SKM-1 (cell line): Measurements from ENCODE around the gene RAVER2.

Source experiments
- DNase-seq: peaks from one replicate; lab custom pipeline; 2025; ENCODE audit not compliant: unreplicated experiment; lab: John Stamatoyannopoulos, UW

The RAVER2 gene

DNA sequence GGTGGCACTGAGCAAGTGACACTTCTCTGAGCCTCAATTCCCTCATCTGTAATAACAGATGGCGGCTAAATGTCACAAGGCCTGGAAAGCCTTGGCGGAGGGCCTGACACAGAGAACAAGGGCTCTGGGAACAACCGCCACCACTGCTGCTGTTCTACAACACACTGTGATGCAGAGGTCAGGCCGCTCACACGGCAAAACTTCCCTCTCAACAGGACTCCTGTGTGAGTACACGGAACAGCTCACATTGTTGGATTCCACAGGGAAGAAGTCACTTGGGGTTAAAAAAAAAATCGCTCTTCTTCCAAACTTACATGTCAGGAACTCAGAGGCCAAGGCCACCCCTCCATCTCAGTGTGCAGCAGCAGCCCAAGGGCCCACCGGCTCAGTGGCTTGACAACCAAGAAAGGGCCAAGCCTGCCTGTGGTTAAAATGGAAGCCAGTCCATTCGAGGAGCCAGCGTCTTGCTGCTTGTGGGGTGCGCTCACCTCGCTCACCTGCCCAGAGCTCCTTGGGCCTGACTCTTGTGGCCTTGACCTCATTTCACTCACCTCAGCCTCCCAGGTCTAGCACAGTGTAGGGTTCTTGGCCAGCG lies 101.1 kb downstream of the RAVER2 start:
- DNase-seq: no peak

DNA sequence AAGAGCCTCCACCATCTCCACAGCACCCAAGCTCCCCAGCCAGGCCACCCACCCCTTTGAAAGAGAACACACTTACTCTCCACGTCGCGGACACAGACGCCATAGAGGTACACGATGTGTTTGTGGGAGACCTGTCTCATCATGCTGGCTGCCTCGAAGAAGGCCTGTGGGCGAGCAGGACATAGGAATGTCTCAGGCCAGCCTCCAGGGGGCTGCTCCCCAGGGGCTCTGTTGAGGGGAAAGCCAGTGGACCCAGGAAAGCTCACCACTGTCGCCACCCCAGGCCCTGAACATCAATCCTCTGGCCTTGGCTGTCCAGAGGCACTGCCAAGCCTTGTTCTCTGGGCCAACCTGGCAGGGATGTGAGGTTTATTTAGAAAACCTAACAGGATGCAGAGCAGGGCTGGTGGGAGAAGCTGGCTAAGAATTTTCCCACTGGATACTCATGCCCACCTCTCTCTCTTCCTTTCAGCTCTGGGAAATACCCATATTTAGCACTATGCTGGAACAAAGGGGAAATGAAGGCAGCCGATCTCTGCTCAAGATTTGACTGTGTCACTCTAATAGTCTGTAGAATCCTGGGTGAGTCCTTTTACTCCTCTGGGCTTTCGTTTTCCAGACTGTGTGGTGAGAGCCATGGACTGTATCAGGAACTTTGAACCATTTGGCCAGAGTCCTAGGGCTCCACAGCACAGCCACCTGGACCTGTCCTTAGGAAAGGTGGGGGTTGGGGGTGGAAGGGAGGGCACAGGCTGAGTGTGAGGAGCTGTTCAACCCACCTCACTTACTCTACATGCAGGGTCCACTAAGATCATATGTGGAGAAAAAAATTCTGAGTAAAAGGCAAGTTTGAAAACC lies 101.9 kb downstream of the RAVER2 start:
- DNase-seq: no peak

DNA sequence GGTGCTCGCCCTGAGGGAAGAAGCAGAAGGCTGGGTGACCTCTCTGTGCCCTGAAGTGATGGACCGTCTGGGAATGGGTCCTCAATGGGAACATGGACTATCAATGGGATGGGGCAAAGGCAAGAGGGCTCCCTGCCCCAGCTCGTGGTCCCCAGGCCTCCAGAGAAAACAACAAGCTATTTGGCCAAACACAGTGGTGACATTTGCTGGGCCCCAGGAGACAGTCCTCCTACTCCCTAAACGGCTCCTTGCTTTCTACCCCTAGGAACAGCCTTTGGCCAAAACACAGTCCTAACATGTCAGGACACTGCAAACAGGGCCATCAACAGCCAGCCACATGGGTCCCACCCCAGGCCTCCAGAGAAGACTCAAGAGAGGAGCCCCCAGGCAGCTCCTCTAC lies 102.8 kb downstream of the RAVER2 start:
- DNase-seq: no peak

- DNase-seq: no peak
Measured at GRCh38 chr1:64848136-64848535, 103.3 kb downstream of the RAVER2 start.

DNA sequence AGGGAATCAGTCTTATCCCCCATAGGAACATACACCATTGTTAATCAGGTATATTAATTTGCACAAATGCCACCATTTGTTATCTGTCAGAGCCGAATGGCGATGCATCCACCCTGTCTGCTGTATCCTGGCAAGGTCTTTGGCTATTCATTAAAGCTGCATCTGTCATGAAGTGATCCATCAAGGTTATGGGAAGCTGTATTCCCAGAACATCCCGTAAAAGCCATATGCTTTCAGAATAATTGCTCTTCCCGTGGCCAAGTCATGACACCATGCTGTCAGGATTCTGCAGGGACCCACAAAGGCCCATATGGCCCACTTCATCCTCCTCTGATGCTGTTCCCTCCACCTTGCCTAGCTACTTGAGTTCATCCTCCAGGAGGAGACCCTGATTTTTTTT lies 103.9 kb downstream of the RAVER2 start:
- no peak for DNase-seq

DNA sequence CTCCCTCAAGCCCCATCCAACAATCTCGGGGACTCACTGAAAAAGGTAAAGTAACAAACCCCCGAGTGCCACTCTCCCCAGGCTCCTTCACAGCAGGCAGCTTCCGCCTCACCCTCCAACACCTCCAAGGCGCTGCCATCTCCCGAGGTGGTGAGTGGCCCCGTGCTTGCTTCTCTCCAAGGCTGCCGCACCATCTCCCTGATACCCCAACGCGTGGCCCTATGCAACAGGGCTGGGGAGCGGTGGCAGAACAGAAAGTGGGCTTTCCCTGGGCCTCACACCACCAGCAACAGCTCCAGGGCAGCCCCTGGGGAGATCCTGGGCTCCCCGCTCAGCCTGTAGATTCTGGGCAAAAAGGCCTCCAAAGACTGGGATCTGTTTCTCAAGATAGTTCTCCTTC lies 105.1 kb downstream of the RAVER2 start:
- no peak for DNase-seq

DNA sequence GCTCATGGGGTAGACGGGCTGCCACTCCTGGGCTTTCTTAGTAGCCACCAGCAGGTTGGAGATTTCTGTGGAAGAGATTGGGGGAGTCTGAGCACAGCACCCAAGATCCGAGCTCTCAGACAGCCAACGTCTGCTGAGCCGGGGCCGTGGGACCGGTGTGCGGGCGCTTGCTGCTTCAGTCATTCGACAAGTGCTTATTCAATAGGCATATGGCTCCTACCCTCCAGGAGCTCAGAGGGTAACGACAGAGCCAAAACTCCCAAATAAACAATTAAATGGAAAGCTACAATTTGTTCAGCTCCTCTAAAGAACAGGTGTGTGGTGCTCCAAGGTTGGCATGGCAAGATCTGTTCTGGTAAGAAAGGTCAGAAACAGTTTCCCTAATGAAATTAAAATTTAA lies 106.0 kb downstream of the RAVER2 start:
- no peak for DNase-seq

DNA sequence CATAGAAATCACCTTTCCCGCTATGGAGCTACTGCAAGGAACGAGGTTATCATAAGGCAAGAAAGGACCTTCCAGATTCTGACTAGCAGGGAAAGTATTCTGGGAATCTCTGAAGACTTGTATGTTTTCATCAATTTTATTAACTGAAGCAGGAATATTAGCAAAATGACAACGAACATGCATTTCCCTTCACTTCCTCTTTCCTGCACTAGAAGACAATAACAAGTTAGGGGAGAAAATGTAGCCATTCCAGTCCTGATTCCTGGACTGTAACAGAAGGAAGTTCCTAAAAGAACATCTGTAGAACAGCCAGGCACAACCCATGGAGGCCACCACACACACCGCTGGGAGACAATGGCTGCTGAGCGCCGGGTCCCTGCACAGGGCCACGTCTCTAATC lies 106.8 kb downstream of the RAVER2 start:
- DNase-seq: no peak

DNA sequence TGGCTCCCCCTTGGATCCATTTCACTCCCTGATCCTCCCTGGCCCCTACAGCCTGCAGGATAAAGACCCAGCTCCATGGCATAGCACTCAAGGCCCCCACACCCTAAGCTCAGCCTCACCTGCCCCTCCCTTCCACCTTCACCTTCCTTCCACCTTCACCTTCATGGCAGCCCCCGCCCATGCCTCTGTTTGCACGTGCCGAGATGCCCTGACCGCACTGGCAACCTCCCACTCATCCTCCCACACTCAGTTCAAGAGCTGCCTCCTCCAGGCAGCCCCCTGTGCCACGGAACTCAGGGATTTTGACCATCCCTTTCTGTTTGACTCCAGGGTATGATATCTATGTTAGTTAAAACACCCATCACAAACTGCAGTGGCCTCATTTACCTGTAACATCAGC lies 109.8 kb downstream of the RAVER2 start:
- no peak for DNase-seq

GRCh38 chr1:64855557-64855956 lies 110.7 kb downstream of the RAVER2 start:
- DNase-seq: no peak

- no peak for DNase-seq
Measured at GRCh38 chr1:64856553-64856952, 111.7 kb downstream of the RAVER2 start.

GRCh38 chr1:64857347-64857746 lies 112.5 kb downstream of the RAVER2 start:
- no peak for DNase-seq

DNA sequence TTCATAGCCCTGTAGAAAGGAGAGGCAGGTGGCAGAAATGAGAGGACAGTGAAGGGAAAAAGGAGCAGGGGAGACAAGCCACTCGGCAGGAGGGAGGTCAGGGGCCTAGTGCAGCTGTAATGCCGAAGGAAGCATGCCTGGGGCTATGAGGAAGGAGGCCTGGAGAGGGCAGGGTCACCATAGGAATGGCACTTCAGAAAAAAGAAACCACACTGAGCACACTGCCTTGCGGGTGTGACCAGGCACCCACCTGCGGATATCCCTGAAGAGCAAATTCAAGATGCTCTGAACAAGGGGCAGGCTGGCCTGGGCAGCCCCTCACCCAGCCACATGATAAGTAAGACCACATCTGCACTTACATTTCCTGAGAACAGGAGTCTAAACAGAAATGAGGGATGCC lies 116.7 kb downstream of the RAVER2 start:
- no peak for DNase-seq

- DNase-seq: peak; percentile 94
Measured at GRCh38 chr1:64864018-64864940, 119.4 kb downstream of the RAVER2 start.

GRCh38 chr1:64865105-64865757 lies 120.4 kb downstream of the RAVER2 start:
- no peak for DNase-seq

DNA sequence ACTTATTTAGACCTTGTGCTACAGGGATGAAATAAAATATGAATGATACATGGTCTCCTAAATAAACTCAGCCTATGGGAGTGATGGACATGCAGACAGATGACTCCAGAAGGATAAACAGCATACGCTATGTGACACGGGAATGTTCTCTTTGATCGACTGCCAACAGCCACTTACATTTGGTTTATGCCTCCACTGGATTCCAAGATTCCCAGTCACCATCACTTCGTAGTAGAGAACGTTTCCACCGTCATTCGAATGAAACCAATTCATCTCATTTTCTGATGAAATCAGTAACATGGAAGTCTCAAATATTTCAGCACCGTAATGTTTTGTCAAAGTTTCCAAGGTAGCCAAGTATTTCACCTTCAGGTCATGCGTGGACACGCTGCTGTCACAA lies 121.8 kb downstream of the RAVER2 start:
- no peak for DNase-seq

- DNase-seq: no peak
Measured at GRCh38 chr1:64867266-64867665, 122.4 kb downstream of the RAVER2 start.

DNA sequence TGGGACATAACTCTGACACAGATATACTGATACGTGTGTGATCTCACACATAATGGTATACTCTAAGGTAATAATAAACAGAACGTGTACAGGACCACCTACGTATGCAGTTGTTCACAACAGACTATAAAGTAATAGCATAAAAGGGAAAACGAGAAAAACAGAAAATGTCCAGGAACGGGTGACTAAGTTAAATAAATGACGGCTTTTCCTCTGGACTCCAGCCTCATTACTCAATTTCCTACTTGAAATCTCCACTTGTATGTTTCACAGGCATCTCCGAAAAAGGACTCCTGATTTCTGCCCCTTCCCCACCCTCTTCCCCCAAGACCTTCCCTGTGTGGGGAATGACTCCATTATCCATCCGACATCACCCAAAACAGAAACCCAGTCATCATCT lies 126.4 kb downstream of the RAVER2 start:
- DNase-seq: no peak

GRCh38 chr1:64872067-64872466 lies 127.2 kb downstream of the RAVER2 start:
- DNase-seq: no peak

- DNase-seq: no peak
Measured at GRCh38 chr1:64873576-64873975, 128.7 kb downstream of the RAVER2 start.

DNA sequence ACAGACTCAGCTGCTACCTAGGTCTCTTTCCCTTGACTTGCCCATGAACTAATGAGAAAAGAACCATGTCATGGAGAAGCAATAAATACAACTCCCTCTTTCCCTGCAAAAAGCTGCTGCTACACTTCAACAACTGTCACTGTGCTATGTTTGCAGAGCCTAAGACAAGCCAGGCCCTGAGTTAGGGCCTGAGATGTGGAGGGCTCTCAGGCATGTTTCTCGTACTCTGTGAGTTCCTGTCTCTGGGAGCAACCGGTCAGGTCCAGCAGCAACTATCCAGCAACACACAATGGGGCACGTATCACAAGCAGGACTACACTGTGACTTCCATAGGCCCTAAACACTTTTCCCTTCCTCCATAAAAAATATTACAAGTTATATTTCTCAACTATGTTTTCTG lies 129.8 kb downstream of the RAVER2 start:
- DNase-seq: no peak
